Hematopoietic multipotent progenitor cell treated with erythropoietin and hydrocortisone succinate and interleukin-3 and kit ligand, for 8 days (in vitro differentiated cells): ENCODE measurements around the gene STK4.
A peak's percentile ranks its signal among the peaks of the same experiment; 100 is the strongest.

ENCODE experiments used
- DNase-seq: peaks from one replicate; pipeline ENCODE4 v3.0.0-alpha.2; 2015

STK4 gene

GRCh38 chr20:45032781-45033180 lies 66.5 kb downstream of the STK4 start:
- DNase-seq = no peak

- DNase-seq = no peak
These were observed 68.1 kb downstream of the STK4 start for GRCh38 chr20:45034436-45034835.

GRCh38 chr20:45036044-45036755 lies 69.9 kb downstream of the STK4 start:
- DNase-seq = peak; percentile 43

DNA sequence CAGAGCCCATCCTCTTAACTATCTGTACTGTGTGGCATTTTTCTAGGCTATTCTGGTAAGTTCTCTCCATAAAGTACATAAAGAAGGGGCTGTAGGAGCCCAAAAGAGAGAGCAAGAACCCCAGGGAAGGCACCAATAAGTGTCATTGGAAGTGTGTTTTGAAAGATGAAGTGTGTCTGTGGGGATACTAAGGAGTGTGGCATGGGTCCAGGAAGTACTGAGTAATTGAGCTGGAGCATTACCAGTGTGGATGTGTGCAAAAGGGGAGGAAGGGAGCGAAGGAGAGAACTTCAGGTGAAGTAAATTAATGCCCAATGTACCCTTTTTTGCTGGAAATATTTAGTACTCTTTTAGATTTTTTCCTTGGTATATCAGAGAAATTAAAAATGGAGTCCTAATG lies 70.7 kb downstream of the STK4 start:
- DNase-seq = no peak

DNA sequence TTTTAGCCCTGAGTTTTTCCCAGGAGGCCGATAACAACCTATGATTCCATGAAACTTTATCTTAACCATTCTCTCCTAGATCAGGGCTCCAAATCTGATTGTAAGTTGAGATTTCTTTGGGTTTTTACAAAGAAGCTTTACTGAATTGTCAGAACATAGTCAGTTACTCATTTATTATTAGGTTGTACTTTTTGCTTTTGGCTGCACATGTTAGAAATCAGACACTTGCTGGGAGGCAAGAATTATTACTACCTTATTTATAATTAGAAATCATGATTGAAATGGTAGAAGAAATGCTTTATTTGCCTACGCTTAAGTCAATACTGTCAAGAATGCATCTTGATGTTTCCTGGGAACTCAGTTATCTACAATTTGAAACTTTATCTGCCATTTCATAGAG lies 71.3 kb downstream of the STK4 start:
- no peak for DNase-seq

- DNase-seq = no peak
These were observed 72.6 kb downstream of the STK4 start for GRCh38 chr20:45038745-45039474.

DNA sequence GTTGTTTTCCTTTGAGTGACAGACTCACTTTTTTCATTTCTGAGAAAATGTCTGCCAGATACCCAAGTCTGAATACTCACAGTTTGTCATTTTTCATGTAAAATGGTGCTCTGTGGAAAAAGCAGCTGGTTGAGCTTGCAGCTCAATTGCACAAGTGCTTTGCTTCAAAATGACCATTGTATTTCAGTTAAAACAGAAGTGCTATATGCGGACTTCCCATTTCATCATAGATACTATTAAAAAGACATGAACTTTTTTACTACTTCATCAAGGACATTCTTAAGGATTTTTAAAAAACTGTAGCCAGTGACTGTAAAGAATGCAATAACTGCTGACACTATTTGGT lies 73.1 kb downstream of the STK4 start:
- no peak for DNase-seq

DNA sequence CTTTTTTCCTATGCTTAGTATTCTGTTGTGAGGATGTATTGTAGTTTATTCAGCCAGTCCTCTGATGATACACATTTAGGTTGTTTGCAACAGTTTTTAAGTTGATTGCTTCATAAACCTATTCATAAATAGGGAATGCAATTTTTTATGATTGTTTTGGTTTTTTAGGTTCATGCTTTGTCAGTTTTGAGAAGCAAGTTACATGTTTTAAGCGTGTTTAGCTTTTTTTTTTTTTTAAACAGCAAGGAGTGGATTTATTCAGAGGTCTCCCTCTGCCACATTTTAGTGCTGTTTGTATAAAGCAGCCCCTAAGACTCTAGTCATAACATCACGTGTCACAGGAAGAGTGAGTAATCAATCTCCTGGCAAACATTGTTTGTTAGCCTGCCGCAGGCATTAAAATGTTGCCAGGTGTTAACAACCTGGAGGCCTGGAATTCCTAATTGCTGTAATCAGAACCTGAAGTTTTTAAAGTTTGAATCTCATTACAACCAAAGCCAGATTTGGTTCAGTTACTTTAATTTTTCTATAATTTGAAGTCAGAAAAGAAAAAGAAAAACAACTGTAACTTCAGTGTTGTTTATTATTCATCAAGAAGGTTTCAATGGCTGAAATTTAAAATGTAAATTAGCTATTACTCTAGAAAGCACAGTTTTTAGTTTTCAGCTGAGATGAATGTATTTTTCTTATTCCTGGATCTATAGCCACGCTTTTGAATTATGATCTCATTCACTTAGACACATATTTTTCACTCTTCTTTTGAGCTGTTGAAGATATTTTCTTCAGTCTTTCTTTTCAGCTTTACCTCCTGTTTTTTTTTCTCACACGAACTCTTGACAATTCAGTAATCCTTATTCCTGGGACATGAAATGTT lies 75.4 kb downstream of the STK4 start:
- no peak for DNase-seq

- no peak for DNase-seq
These were observed 76.7 kb downstream of the STK4 start for GRCh38 chr20:45042978-45043377.

DNA sequence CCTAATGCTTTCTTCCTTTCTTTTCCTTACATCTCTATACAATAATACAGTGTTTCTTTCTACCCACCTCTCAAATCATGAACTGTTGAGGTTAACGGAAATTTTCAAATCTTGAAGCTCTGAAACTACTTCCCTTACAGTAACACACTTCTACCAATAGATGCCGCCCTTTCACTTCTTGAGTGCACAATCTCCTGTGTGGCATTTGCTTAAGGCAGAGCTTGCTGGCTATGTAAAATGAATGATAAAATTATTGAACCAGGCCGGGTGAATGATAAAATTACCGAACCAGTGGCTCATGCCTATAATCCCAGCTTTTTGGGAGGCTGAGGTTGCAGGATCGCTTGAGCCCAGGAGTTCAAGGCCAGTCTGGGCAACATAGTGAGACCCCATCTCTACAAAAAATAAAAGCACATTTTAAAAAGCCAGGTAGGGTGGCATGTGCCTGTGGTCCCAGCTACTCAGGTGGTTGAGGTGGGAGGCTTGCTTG lies 77.8 kb downstream of the STK4 start:
- peak; percentile 84 for DNase-seq

DNA sequence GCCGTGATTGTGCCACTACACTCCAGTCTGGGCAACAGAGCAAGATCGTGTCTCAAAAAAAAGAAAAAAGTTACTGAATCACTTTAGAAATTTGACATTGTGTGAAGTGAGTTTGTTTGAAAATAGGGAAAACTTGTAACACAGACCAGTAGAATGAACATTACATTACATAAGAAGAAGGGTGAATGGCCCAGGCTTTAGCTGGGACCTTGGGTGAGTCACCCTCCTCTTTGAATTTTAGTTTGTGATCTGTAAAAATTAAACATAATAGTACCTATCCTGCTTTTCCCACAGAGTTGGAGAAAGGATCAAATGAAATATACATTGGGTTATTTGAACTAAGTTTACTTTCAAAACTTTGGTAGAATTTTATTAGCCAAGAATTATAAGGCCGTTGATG lies 78.3 kb downstream of the STK4 start:
- DNase-seq = no peak

GRCh38 chr20:45047581-45048119 lies 81.3 kb downstream of the STK4 start:
- no peak for DNase-seq

DNA sequence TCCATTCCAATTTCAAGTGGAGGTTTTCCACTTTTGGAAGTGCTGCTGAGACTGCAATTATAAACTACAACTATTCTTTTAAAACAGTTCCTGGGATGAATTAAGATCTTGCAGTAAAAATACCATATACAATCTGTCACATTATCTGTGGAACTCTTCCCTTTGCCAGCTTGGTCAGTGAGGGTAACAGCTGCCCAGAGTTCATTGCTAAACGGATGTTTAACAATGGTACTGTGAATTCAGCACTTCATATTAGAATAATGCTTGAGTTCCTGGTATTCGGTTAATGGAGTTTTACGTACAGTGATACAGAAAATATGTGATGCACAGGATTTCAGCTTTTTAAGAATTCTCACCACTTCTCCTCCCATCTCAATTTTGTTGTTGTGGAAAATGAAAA lies 83.1 kb downstream of the STK4 start:
- no peak for DNase-seq

DNA sequence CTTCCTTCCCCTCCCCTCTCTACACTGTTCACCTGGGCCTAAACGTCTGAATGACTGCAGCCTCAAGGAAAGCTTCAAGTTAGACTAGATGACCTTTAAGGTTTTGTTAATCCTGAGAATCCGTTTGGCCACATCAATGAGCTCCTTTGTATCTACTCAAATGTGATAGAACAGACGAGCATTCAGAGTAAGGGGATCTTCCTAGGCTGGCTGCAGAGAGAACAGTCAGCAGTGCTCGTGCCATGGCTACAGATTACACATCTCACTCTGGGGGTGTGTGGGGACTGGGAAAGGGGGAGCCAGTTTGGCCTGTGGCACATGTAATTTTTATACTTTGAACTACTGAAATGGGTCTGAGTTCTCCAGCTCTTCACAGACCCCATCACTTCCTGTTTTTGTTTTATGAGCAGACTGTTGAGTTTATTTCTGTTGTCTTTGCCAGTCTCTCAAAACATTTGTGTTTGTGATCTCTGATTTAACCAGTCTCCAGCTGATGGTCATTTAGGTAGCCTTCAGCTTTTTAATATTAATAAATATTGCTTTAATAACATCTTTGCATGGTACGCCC lies 83.7 kb downstream of the STK4 start:
- no peak for DNase-seq

GRCh38 chr20:45051204-45052060 lies 85.1 kb downstream of the STK4 start:
- peak; percentile 42 for DNase-seq

DNA sequence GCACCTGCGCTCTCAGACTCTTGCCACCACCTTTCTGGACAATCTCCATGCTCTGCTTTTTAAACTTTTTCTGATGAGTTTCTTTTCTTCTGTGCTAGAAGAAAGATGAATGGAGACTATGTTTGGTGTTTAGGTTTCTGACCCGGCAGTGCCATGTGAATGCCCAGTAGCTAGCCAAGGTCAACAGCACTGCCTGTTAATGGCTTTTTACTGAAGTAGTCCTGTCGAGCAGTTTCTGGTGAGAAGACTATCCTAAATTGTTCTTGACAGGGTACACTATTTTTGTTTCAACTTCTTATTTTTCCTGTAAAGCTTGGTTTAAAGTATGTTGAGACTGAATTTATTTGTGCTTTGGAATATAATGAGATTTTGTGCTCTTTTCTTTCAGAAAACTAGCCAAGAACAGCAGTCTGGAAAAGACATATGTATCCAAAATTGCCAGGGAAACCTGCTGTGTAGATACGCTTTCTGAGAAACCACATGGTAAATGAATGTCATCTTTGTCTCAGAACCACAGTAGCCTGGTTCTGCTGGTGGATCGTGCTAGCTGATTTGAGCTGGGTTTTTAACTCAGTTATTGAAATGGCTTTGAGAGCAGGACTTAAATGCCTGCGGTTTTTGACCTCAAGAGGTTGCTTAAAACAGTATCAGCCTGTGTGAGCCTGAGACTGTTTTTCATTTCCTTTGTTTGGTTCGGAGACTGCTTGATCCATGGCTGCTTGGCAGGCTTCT lies 86.6 kb downstream of the STK4 start:
- DNase-seq = no peak

GRCh38 chr20:45053430-45054351 lies 87.4 kb downstream of the STK4 start:
- no peak for DNase-seq

DNA sequence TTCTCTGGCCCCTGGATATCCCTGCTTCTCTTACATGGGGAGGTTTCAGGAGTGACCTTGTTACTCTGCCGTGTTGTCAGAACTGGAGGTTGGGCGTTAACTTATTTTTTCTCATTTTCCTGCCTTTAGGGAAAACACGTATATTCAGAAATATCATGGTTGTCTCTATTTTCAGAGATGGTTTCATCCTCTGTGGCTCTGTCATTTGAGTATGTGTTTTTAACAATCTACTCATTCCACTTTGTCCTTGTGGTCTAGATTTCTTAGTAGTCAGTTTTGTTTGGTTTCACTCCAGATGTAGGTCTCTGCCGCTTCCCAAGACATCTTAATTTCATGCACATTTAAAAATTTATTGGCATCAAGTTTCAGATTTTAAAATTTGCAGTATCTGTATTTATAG lies 88.7 kb downstream of the STK4 start:
- DNase-seq = no peak

DNA sequence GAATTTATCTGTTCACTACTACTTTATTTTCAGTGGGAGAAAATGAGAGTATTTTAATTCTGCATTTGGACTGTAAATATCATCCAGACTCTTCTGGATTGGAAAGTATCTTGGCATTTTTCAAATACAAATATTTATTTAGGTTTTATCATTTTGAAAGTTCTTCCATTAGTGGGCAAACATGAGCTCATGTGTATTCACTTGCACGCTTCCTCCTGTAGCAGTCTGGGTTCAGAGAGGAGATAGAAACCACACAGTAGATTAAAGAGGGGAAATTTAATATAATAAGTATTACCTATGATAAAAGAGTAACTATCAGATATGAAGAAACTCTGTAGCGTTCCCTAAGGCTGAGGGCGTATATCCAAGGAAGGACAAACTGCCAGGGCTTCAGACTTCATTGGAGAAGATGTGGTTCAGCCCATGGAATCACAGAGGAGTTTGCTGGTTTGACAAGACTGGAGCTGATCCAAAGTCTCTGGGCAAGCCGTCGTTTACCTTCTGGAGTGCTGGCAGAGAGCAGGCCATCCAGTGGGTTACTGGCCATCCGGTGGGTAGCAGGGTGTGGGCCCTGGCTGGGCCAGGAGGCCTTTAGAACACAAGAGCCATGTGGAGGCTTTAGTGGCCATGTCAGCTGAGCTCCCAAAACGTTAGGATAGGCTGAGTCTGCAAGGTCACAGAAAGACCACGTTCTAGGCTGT lies 90.3 kb downstream of the STK4 start:
- no peak for DNase-seq
